ENCODE measurements around the gene TMEM40. TPM values are rescaled to one million over a fixed set of nuclear protein-coding genes. Genes with fewer than 3 reads are reported as not detected.

The TMEM40 gene
- total RNA-seq, 6 experiments from 2014 or later = 0.35 to 1.1 (median 0.51) TPM; not detected in 3

DNA sequence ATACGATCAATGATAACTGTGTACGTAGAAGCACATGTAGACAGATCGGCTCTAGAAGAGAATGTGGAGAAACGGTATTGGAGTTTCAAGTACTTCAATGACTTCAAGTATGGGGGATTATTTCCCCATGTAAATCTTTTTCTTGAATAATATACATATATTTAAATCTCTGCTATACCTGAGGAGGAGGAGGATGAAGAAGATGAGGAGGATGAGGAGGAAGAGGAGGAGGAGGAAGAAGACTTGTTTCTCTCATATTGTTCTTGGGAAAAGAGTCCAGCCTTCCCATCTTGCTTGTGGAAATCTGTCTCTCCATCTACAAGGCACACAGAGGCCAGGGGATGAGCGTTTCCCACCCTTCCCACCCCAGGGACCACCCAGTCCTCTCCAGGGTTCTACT is 10.6 kb downstream of the TMEM40 start:
- TF ChIP-seq CTCF (IDR thresholded peaks at IDR 0.05) = no peak
- TF ChIP-seq POLR2A (IDR thresholded peaks at IDR 0.05) = no peak
- WGBS (ENCODE audit: insufficient coverage, low coverage, low lambda C conversion rate, missing lambda C conversion rate) = 90% methylated on average over 4 of the region's 5 CpGs
- no peaks in the 10 kb centered on the region for H3K4me1 ChIP-seq

GRCh38 chr3:12746419-12746818 is 12.6 kb downstream of the TMEM40 start:
- DNase-seq = no peak
- no peaks in the 10 kb centered on the region for H3K36me3 ChIP-seq

More for the DNA sequence above, 10.6 kb downstream of the TMEM40 start:
- no peaks in the 10 kb centered on the region for H3K27me3 ChIP-seq
- ATAC-seq (no peak), DNase-seq (no peak)
- H3K9me3 ChIP-seq = no peaks in the 10 kb centered on the region
- intact Hi-C loops (cut with DNase I) = no loop called here
- no peak overlapping the region for H3K27ac ChIP-seq
- H3K36me3 ChIP-seq = no peaks in the 10 kb centered on the region
- H3K4me3 ChIP-seq = no peak overlapping the region

DNA sequence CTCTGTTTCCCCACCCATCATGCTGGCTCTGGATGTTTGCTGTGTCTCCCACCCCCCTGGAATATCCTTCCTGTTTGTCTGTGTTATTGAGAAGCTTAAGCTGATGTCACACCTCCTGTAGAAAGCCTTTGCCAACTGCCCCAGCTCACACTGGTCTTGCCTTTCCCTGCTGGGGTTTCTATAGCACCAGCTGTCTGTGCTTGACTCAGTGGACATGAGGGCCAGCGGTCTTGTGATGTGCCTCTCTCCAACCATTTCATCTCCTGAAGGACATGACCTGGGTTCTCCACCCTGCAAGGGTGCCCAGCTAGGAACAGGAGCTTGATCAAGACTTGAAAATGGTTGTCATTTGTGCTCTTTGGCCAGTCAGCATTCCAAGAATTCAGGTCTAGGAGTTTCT is 14.7 kb downstream of the TMEM40 start:
- DNase-seq (no peak), ATAC-seq (no peak)
- 80% methylated on average over 1 of the region's 1 CpG for WGBS (ENCODE audit: insufficient coverage, low coverage, low lambda C conversion rate, missing lambda C conversion rate)
- Histone ChIP-seq H3K9me3 (no peaks in the 10 kb centered on the region), H3K27ac (no peak overlapping the region), H3K4me1 (no peaks in the 10 kb centered on the region), H3K4me3 (no peak overlapping the region), H3K36me3 (no peaks in the 10 kb centered on the region), H3K27me3 (no peaks in the 10 kb centered on the region)
- intact Hi-C loops (cut with DNase I) = no loop called here
- no peak for TF ChIP-seq POLR2A (IDR thresholded peaks at IDR 0.05)
- TF ChIP-seq CTCF (IDR thresholded peaks at IDR 0.05) = no peak

More at GRCh38 chr3:12746419-12746818, 12.6 kb downstream of the TMEM40 start:
- Histone ChIP-seq H3K4me3 (no peak overlapping the region), H3K27me3 (no peaks in the 10 kb centered on the region), H3K27ac (no peak overlapping the region), H3K9me3 (no peaks in the 10 kb centered on the region), H3K4me1 (no peaks in the 10 kb centered on the region)
- no peak for ATAC-seq
- intact Hi-C loops (cut with DNase I) = no loop called here
- TF ChIP-seq POLR2A (IDR thresholded peaks at IDR 0.05) = no peak
- no peak for TF ChIP-seq CTCF (IDR thresholded peaks at IDR 0.05)
- 50% methylated on average over 1 of the region's 10 CpGs for WGBS (ENCODE audit: insufficient coverage, low coverage, low lambda C conversion rate, missing lambda C conversion rate)

- Histone ChIP-seq H3K27me3 (no peaks in the 10 kb centered on the region), H3K9me3 (no peaks in the 10 kb centered on the region), H3K27ac (no peak overlapping the region), H3K4me1 (no peaks in the 10 kb centered on the region), H3K36me3 (no peaks in the 10 kb centered on the region), H3K4me3 (no peak overlapping the region)
- intact Hi-C loops (cut with DNase I) = no loop called here
- DNase-seq (no peak), ATAC-seq (no peak)
- TF ChIP-seq CTCF (IDR thresholded peaks at IDR 0.05) (no peak), POLR2A (IDR thresholded peaks at IDR 0.05) (no peak)
- WGBS (ENCODE audit: insufficient coverage, low coverage, low lambda C conversion rate, missing lambda C conversion rate) = 59% methylated on average over 6 of the region's 11 CpGs
Measured at GRCh38 chr3:12743583-12743982, 15.5 kb downstream of the TMEM40 start.
